Stimulated activated CD4-positive, alpha-beta T cell treated with anti-CD3 and anti-CD28 coated beads, Interleukin-15, amount 100 ng/mL, for 24 hours (primary cell): ENCODE measurements around the gene HSD3B7.
A peak's percentile ranks its signal among the peaks of the same experiment; 100 is the strongest.

ENCODE experiments used
- DNase-seq: peaks from one replicate; pipeline ENCODE4 v3.0.0-alpha.2; 2020

HSD3B7 gene

GRCh38 chr16:30983898-30984610 is 953 bp upstream of the HSD3B7 start:
- no peak for DNase-seq

DNA sequence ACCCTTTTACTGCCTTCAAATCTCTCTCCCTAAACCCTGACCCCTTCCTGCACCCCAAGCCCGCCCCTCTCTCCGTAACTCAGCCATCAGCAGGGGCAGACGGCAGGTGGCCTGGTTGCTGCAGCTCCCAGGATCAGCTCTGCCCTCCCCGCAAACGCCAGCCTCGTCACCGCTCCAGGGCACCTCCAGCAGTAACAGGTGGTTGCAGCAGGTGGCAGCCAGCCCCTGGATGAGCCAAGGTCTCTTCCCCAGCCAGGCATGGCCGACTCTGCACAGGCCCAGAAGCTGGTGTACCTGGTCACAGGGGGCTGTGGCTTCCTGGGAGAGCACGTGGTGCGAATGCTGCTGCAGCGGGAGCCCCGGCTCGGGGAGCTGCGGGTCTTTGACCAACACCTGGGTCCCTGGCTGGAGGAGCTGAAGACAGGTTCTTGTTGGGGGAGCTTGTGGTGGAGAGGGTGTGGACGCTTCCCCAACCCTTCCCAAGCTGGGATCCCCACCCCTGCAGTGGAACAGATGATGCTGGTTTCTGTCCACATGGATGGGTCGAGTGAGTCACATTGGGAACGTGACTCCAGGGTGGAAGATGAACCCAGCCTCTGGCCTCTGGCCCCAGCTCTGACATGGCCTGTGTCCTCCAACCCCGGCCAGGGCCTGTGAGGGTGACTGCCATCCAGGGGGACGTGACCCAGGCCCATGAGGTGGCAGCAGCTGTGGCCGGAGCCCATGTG is 558 bp downstream of the HSD3B7 start:
- DNase-seq = no peak

GRCh38 chr16:30986129-30986991 is 1.4 kb downstream of the HSD3B7 start:
- DNase-seq = no peak

GRCh38 chr16:30987581-30988190 is 2.7 kb downstream of the HSD3B7 start:
- no peak for DNase-seq

- DNase-seq = no peak
These were observed 4.6 kb downstream of the HSD3B7 start for GRCh38 chr16:30989469-30990047.

DNA sequence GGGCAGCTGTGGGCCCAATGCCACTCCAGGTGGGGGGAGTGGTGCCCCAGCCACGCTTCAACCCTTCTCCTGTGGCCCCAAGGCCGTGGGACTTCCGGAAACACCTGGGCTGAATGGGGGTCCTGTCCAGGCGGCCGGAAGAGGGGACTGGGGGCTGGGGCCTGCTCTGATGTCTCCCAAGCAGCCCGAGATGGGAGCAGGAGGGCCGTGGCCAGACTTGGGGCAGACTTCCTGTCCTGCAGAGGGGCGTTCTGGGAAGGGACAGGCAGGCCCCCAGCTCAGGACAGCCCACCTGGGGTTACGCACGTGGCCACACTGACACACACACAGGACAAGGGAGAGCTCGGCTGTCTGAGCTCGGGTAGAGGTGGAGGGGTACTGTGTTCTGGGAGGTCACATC is 5.1 kb downstream of the HSD3B7 start:
- no peak for DNase-seq

DNA sequence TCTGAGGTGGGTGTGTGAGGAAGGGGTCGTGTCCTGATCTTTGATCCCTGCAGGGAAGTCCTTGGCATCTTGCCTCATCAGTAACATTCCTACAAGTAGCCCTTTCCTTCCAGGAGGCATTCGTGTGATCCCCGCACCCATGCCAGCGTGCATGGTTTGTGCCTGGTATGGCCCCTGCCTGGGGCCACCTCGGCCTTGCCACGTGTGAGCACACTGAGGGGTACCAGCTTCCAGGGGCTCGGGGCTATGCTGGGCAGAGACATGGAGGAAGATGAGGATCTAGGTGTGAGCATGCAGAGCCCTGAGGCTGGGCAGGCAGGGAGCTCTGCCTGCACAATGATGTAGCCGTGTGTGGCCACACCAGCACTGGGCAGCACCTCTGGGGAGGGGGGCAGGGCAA is 6.0 kb downstream of the HSD3B7 start:
- no peak for DNase-seq

- DNase-seq = no peak
These were observed 7.3 kb downstream of the HSD3B7 start for GRCh38 chr16:30992276-30992780.

- no peak for DNase-seq
These were observed 8.2 kb downstream of the HSD3B7 start for GRCh38 chr16:30992931-30993816.

- DNase-seq = no peak
These were observed 10.9 kb downstream of the HSD3B7 start for GRCh38 chr16:30995927-30996323.

DNA sequence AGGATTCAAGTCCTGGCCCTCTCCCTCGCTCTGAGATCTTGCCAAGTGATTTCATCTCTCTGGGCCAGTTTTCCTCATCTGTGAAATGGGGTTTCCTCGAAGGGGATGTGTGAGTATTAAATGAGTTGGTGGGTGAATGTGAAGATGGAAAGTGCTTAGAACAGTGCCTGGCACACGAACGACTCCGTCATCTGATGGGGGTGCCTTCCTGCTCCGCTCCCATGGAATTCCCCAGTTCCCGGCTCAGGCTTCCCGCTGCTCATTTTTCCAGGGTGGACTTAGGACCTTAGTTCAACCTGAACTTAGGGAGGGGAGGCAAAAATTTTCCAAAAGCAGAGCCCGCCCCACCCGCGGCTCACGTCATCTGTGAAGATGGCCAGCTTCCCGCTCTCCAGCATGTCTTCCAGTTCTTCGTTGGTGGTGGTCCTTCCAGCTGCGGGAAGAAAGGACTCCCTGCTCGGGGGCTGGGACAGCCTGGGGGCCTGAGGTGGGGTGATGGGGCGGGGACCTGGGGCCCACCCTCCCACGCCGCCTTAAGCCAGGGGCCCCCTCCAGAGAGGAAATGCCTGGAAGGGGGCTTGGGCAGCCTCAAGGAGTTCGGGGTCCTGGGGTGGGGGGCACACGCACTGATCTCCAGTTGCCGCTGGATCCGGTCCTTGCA is 11.4 kb downstream of the HSD3B7 start:
- DNase-seq = no peak

GRCh38 chr16:30996985-30997724 is 12.1 kb downstream of the HSD3B7 start:
- peak; percentile 87 for DNase-seq

- DNase-seq = no peak
These were observed 13.0 kb downstream of the HSD3B7 start for GRCh38 chr16:30997725-30998711.

DNA sequence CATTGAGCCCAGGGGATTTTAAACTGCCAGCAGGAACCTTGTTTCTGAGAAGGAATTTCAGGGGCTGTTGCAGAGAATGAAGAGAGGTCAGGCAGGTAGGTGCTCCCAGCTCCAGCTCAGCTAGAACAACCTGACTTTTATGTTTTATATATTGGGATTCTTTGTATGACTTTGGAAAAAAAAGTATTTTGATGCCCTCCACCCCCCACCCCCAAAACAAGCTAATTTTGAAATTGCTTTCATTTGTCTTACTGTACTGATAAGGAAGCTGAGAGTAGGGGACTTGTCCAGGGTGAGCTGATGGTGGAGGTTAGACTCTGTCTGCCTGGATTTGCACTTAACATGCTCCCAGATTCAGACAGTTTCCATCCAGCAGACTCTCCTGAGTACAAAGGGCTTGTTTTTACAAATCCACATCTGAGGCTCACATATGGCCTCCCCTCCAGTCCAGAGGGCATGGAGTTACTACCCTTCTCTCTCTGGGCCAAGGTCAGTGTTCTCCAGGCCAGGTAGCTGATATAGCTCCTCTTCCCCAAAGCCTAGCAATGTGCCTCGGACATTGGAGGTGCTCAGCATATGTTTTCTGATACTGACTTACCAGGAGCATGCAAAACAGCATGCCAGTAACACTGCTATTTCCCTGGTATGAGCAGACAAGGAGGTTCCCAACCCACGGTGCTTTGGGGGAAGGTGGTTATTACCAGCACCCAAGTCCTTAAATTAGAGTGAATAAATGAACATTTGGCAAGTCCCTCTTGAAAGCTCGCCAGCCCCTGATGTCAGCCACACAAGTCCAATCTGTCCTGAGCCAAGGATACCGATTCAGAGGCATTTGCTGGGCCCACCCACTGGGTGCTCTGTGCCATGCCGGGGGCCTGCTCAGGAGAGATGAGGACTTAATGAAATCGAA is 14.1 kb downstream of the HSD3B7 start:
- DNase-seq = no peak

DNA sequence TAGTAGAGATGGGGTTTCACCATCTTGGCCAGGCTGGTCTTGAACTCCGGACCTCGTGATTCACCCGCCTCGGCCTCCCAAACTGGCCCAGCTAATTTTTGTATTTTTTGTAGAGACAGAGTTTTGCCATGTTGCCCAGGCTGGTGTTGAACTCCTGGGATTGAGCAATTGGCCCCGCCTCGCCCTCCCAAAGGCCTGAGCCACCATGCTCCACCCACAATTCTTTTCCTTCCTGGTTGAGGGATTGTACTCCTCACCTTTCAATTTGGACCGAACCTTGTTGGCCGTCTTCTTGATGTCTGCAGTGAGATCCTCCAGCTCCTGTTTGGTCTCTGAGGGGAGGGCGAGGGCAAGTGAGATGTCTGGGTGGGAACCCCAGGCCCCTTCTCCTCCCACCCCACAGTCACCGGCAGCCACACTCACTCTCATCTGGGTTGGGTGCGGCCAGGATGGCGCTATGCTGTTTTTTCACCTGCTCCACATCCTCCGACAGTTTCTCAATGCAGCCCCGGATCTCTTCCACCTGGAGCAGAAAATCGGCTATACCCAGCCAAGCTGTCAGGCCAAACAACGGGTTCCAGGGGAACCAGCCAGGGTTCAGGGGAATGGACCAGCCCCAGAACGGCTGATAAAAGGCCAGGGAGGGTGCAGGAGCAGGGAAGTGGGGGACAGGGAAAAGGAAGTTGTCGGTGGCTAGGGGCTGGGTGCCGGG is 15.8 kb downstream of the HSD3B7 start:
- no peak for DNase-seq

GRCh38 chr16:31001507-31002249 is 16.7 kb downstream of the HSD3B7 start:
- DNase-seq = no peak
